Myocyte (in vitro differentiated cells): Measurements from ENCODE around the gene SF3B4. TPM values are rescaled to one million over a fixed set of nuclear protein-coding genes. Genes with fewer than 3 reads are reported as not detected.
"Not testable (repeated sequence)": the region's sequence is repeated elsewhere in the genome, so short reads cannot be mapped to it uniquely, and the experiment has no call there.

Experiments
- DNase-seq: peaks from one replicate; pipeline ENCODE4 v3.0.0-alpha.2; 2012; ENCODE audit warnings: low read depth
- polyA plus RNA-seq: library from polyadenylated mRNA; unstranded; fragments of >200 nt; gene quantifications from one replicate; pipeline ENCODE4 v1.2.1, GENCODE V29; 2012; ENCODE audit warnings: missing spikeins
- total RNA-seq: library from RNA; depleted of rRNA; stranded (reverse); fragments of >200 nt; gene quantifications from 2 replicates; pipeline ENCODE4 v1.2.3, GENCODE V29; 2014

The SF3B4 gene, protein sequence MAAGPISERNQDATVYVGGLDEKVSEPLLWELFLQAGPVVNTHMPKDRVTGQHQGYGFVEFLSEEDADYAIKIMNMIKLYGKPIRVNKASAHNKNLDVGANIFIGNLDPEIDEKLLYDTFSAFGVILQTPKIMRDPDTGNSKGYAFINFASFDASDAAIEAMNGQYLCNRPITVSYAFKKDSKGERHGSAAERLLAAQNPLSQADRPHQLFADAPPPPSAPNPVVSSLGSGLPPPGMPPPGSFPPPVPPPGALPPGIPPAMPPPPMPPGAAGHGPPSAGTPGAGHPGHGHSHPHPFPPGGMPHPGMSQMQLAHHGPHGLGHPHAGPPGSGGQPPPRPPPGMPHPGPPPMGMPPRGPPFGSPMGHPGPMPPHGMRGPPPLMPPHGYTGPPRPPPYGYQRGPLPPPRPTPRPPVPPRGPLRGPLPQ
- total RNA-seq: 11.0 and 11.8 TPM in 2 replicates
- 48.5 TPM for polyA plus RNA-seq

DNA sequence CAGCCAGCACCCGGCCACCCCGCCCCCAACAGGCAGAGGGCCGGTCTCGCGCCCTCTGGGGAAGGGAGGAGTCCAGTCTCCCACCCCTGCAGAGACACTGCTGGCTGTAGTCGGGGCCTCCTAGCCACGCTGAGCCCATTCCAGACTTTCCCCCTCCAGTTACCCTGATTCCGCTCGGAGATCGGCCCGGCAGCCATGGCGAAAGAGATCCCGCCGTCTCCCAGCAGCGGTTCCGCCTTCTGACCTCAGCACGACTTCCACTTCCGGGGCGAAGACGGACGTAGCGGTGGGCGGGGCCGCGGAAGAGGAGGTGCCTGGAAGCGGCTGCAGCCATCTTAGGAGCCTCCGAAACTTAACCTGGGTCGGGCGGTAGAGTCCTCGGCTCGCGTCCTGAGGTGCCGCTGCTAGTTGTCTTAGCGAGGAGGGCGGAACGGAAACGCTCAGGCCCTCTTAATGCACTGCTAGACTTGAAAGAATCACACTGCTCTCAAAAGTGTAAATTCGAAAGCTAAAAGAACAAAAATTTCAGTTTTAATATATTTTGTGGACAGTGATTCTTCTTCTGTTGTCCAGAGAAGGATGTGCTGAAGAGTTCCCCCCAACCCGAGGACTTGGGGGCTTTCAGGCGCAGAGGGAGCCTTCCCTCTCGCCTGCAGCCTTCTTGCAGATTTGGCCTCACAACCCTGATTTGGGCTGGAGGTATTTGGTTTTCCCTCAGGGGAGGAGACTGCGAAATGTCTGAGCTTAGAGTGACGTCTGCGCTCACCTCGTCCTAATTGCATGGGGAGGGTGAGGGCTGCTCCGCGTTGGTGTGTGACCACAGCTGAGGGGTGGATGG, at the start of gene SF3B4:
TSS of gene SF3B4 (minus strand) at position 241 of the 838 bp plus-strand sequence. CDS start at position 197, 44 bp downstream.
- DNase-seq: peak; percentile 94

DNA sequence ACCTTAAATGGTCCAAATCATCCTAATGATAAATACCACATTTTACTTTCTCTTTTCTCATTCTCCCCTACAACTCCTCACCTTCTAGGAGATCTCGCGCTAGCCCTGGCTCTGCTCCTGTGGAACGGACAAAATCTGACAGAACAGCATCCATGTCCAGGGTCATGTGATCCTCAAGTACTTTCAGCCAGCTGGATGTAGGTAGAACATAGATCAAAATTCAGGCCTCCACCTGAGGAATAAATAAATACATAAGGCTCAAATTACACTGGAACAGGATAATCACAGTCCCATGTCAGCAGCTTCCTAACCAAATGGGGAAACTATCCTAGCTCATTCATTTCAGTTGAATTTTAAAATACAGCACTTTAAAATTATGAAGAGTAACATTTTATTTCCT, 49.7 kb upstream of the SF3B4 start:
- DNase-seq: no peak

DNA sequence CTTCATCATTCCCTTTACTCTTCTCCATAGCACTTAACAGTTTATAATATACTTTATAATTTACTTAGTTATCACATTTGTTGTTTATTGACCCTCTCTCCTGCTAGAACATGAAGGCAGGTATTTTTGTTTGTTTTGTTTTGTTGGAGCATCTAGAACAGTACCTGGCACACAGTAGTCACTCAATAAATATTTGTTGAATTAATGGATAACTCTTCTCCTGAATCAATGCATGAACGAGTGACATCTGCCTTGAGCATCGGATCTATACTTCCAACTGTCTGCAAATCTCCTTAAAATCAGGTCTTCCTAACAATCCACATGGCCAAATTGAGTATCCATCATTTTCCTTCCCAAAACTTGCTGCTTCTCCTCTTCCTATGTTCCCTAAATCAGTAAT, 44.9 kb upstream of the SF3B4 start:
- DNase-seq: no peak

DNA sequence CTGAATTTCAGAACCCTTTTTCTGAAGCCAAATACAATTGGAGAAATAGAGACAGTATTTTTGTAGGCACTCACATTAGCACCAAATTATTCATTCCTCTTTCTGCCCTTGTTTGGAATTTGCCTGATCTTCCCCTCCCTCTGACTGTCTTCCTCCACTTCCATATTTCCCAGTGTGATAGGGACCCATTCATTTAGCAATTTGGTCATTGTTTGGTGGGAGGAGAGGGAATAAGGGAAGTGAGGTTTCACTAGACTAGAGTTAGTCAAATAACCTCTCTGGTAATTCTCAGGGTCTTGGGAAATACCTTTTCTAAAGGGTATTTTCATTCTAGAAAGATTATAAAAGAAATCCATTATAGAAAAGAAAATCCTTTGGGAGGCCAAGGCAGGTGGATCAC, 40.0 kb upstream of the SF3B4 start:
- DNase-seq: no peak

DNA sequence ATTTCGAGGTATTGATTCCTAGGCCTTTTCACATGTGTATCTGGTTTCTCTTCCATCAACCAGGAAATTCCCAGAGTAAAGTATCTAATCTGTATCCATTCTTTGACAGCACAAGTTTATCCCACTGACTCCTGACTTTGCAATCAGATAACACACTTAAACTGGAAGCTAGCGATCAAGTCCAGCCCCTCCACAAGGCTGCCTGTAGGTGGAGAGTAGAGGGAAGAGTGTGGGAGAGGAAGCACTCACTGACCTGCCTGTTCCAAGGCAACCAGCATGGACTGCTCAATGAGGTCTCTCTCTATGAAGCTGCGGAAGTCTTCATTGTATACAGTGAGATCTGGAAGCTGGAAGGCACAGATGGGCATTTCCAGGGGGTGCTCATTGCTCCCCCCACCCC, 39.4 kb upstream of the SF3B4 start:
- DNase-seq: no peak

DNA sequence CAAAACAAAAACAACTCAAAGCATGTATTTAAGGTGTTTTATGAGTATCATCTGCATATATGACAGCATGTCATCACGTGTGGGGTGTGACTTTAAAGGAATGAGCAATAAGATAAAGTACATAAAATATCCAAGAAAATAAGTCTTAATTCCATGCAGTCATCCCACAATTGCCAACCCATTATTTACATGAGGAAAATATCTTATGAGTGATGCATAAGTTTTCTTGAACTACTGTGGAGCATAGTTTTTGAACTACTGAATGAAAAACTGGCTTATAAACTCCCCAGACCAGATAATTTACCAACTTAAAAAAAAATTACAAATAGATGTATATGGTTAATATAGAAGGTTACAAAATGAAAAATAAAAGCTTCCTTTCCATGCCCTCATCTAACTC, 38.8 kb upstream of the SF3B4 start:
- no peak for DNase-seq

DNA sequence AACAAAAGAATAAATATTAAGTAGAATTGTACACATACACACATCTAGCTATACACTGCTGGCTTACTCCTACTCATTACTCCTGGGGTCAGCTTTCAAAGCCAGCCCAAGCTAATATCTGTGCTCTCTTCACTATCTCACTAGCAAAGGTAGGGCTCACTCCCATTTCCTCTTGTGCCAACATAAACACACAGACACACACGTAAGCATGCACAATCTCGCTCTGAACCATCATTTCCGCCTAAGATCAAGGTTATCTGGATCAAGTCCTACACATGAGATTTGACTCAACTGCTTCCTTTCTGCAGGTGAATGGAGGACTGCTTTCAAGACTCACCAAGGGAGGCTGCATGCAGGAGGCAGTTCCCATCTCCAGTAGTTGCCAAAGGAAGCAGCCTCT, 37.8 kb upstream of the SF3B4 start:
- DNase-seq: no peak

DNA sequence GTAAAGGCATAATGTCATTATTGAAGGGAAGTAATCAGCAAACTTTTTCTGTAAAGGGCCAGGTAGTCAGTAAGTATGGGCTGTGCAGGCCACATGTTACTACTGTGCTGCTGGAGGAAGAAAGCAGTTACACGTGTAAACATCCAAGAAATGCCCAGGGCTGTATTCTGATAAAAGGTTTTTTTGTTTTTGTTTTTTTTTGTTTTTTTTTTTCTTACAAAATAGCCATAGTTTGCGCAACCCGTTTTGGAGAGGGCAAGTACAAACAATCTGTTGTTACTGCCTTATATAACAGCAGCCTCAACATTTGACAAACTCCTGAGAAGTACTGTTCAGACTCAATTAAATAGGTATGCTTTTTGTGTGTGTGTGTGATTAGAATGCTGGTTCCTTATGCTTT, 35.8 kb upstream of the SF3B4 start:
- DNase-seq: no peak

DNA sequence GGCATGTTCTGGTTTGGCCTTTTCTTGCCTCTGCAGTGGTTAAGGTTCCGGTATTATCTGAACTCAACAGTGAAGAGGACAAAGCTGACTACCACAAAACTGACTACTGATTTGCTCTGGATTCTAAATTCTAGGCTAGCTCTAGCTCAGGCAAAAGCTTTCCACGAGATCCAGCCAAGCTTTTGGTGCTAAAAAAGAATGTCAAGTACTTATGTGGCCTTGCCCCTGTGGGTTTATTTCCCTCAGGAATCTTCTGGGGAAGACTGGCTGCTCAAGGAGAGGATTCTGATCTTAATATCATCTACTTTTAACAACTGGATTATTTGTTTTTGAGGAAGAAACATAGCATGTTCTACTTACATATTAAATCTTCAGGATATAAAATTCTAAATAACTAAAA, 35.1 kb upstream of the SF3B4 start:
- DNase-seq: peak; percentile 61

DNA sequence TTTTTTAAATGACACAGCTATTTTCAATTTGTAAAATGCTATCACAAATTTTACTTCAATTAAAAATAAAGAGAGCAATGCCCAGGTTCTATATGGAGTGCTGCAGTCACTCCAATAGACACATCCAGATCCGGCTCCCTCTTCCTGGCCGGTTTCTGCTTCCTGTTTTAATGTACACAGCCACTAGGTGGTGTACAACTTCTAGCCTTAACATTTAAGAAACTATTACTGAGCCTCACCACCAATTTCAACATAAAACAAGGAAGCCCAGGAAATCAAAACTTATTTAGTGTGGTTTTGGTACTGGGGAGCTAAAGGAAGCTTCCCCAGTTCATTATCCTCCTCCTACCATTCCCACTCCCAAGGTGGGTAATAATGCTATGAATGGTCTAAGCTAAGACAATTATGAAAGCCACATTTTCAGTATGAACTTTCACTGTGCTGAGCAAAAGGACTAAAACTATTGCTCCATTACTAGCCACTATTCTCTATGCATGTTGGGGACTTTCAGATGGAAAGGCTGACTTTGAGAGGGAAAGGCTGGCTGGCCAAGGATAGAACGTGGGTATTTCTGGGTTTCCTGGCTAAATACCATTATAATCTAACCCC, 34.5 kb upstream of the SF3B4 start:
- DNase-seq: peak; percentile 78

DNA sequence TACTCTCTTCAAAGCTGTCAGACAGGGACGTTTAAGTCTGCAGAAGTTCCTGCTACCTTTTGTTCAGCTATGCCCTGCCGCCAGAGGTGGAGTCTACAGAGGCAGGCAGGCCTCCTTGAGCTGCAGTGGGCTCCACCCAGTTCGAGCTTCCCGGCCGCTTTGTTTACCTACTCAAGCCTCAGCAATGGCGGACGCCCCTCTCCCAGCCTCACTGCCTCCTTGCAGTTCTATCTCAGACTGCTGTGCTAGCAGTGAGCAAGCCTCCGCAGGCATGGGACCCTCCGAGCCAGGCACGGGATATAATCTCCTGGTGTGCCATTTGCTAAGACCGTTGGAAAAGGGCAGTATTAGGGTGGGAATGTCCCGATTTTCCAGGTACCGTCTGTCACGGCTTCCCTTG, 29.9 kb upstream of the SF3B4 start:
- not testable (repeated sequence) for DNase-seq

DNA sequence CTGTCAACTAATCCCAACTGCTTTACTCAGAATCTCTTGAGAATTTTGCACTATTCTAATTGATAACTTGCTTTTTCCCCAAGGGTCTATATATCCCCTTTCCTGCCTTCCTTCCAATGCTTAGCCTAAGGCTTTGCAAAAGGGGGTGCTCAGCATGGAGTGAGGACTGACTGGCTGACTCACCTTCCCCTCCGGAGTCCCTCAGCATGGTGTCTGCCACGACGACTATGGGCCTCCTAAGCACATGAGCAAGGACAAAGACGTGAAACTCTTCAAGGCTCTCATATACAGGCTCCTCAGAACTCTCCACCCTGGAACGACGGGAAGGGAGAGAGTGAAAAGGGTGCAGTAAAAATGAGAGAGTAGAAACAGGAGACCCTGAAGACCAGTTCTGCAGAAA, 22.3 kb upstream of the SF3B4 start:
- DNase-seq: no peak

DNA sequence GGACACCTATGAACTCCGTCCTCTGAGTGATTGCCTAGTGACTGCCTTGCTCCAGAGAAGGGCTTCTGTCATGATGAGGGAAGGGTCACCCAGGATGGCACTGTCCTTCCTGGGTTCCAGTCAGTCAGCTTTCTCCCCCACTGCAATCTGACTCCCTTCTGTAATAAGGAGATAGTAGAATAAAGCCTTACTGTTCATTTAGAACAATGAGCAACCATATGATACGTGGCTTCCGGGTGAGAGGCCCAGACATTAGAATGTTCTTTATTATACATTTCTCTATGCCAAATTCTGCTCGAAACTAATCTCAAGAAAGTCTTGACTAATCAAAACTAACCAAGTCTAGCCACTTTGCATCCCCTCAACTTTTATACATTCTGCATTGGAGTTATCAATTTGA, 17.6 kb upstream of the SF3B4 start:
- no peak for DNase-seq

DNA sequence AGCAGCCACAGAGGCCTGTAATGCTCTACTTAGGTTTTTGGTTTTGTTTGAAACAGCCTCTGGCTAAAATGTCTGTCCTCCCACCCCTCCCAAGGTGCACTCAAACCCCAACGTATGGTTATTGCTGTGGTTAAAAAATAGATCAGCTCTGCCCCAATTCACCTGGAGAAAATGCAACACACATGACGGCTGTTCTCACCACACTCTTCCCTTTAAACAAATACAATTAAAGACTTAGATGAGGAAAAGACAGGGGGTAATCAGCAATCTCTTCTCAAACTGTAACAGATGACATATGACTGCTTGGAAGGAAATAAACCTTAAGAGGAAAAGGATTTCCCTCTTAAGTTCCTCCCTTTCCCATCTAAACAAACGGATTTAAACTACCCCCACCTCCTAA, 15.3 kb upstream of the SF3B4 start:
- DNase-seq: no peak

DNA sequence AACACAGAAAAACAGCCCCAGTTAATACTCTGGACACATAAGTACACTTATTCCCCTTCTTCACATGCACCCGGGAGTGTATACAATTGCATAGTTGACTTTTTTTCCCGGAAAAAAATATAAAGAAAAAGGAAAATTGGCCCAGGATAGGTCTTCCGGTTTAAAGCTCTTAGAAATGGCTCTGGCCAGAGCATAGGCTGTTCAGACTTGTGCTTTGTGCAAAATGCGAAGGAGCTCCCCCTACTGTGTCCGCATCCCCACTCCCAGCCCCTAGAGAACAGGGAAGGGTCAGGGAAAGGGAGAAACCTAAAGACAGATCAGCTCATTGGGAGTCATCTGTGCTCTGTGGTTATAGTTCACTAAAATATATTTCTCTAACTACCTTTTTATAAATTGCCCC, 14.6 kb upstream of the SF3B4 start:
- DNase-seq: no peak

DNA sequence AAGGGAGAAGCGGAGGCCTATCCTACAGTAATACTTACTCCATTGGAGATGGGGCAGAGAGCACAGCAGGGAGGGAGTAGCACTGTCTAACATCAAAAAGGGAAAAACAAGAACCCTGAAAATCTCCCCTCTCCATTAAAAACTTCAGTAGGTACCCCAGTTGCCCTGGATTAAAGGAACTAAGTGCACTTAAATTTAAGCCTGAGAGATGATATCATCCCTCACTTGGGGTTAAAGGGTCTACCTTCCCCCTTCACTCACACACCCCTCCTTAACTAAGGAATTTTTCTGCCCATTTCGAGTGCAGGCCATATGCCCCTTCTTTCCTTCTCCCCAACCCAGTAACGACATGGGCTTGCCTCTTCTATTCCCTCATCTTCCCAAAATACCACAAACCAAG, 12.8 kb upstream of the SF3B4 start:
- no peak for DNase-seq

DNA sequence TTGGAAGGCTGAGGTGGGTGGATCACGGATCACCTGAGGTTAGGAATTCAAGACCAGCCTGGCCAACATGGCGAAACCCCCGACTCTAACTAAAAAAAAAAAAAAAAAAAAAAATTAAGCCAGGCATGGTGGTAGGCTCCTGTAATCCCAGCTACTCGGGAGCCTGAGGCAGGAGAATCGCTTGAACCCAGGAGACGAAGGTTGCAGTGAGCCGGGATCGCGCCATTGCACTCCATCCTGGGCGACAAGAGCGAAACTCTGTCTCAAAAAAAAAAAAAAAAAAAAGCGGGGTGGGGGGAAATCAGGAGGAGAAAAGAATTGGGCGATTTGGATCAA, 11.0 kb upstream of the SF3B4 start:
- not testable (repeated sequence) for DNase-seq

DNA sequence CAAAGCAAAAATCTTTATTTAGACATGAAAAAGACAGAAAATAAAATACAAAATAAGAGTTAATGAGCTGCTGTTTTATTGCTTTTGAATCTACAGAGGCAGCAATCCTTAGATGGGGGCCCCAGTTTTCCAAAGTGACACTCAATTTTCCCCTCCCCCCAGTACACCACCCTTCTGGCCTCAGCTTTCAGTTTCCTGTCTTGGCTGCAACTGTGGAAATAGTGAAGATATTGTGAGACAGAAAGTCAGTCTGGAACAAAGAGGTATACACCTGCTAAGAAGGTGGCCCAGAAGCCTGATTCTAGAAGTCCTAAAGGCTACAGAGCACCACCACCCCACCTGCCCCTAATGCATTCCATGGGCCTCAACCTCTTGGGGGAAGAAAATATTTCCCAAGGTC, 10.2 kb upstream of the SF3B4 start:
- no peak for DNase-seq

DNA sequence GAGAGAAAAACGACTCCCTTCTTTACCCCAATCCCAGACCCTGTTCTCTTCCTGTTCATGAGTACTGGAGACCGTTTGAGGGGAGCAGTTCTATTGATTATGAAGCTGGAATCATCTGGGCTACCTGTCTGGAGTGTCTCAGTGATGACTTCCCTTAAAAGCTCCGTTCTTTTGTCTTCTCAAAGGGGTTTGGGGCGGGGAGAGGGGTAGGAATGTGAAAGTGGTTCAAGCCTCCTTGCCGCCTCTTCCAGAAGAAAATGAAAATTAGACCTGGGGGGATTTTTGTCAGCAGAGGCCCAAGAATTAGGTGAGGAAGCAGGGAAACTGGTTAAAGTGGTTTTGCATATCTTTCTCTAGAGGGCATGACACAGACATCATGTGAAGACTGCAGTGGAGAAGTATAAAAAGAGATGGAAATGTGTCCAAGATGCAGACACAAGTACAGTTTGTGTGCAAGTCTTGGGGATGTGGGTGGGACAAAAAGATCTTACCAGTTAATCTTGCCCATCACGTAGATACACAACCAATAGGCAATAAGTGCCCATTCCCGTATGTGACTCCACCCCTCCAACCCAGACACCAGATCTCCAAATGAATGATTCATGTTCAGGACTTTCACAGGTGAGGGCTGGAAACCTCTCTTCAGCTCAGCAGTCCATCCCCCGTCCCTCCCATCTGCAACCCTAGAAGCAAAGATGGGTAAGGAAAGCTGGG, 9.5 kb upstream of the SF3B4 start:
- peak; percentile 26 for DNase-seq

DNA sequence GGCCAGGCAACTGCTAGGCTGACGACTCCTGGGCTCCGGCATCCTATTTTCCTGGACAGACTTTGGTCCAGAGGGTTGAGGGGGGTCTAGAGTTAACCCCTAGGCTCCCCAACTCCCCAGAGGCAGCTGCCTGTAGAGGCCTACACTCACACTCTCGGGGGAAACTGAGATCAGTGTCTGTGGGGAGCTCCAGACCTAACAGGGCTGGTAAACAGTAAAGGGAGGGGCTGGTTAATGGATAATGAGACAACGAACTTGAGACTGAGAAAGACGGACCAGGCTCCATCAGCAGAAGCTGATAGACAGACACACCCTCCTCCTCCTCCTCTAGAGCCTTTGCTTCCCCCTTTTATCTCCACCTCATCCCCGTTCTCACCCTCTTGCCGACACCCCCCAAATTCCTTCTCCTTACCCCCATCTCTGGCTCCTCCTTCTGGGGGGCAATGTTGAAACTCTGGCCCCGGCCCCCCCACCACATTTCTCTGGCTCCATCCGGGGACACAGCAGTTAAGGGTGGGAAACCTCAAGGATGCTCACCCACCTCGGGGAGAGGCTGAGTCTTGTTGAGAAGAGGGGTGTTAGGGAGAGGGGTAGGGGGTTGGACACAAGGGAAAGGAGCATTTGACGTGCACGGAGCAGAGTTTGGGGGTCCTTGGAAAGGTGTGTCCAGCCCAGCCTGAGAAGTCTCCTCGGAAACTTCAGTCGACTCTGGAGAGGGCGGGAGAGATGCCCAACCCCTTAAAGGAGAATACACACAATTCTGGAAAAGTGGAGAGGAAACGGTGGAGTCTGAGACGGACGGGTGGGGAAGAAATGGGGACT, 8.8 kb upstream of the SF3B4 start, which contains the start of gene MTMR11:
TSS of gene MTMR11 (minus strand) at position 710 of the 822 bp plus-strand sequence. CDS start at position 478, 232 bp downstream.
- peak; percentile 33 for DNase-seq
